Stimulated activated naive CD8-positive, alpha-beta T cell treated with anti-CD3 and anti-CD28 coated beads, Interleukin-15, amount 100 ng/mL, for 72 hours (primary cell): ENCODE data around the gene ATP6V1F.

Source experiments
- ATAC-seq: fragments of 150-1000 bp; cut with Tn5 transposase; 2 replicates; pipeline ENCODE4 v1.10.0; 2021; ENCODE audit warnings: mild to moderate bottlenecking, moderate library complexity
- DNase-seq, 2 donors: peaks; one replicate each; pipeline ENCODE4 v3.0.0; 2021 to 2022
- H3K27ac Mint-ChIP-seq, 2 donors: one replicate each; pipeline ENCODE4 v1.8.0; 2022; ENCODE audit warnings: mild to moderate bottlenecking in 2 of 2, mixed read lengths in 2 of 2, moderate library complexity in 2 of 2
- H3K27me3 Mint-ChIP-seq: one replicate; pipeline ENCODE4 v1.8.0; 2022; ENCODE audit warnings: mixed read lengths
- H3K4me1 Mint-ChIP-seq: one replicate; pipeline ENCODE4 v1.8.0; 2022; ENCODE audit warnings: mild to moderate bottlenecking, mixed read lengths
- H3K4me3 Mint-ChIP-seq, 2 donors: one replicate each; pipeline ENCODE4 v1.8.0; 2022; ENCODE audit warnings: mild to moderate bottlenecking in 2 of 2, mixed read lengths in 2 of 2, moderate library complexity in 1 of 2
- H3K9me3 Mint-ChIP-seq, 2 donors: one replicate each; pipeline ENCODE4 v1.8.0; 2022; ENCODE audit warnings: mixed read lengths in 2 of 2

The ATP6V1F gene

GRCh38 chr7:128862571-128863432 is at the start of gene ATP6V1F:
TSS of gene ATP6V1F (plus strand) at chr7:128862856. CDS start at chr7:128862905, 49 bp downstream.
- H3K27me3 Mint-ChIP-seq, result no peaks in the 10 kb centered on the region
- H3K4me3 Mint-ChIP-seq, result peak within 1 kb of the TSS; percentile 87 to 93
- ATAC-seq (peak; percentile 91), DNase-seq (peak; percentile 99)
- no peaks in the 10 kb centered on the region for H3K9me3 Mint-ChIP-seq
- H3K27ac Mint-ChIP-seq, result peak within 1 kb of the TSS; percentile 96 to 98
- H3K4me1 Mint-ChIP-seq, result peaks cover 25% of the 10 kb centered on the region

- Mint-ChIP-seq H3K4me1 (peaks cover 6% of the 10 kb centered on the region), H3K27me3 (no peaks in the 10 kb centered on the region), H3K9me3 (no peaks in the 10 kb centered on the region), H3K4me3 (no peak overlapping the region), H3K27ac (no peak overlapping the region)
- DNase-seq (no peak), ATAC-seq (no peak)
These were observed 48.2 kb upstream of the ATP6V1F start for GRCh38 chr7:128814499-128814898.

- Mint-ChIP-seq H3K4me1 (peaks cover 15% of the 10 kb centered on the region), H3K4me3 (no peak overlapping the region), H3K27me3 (no peaks in the 10 kb centered on the region), H3K9me3 (no peaks in the 10 kb centered on the region), H3K27ac (no peak overlapping the region)
- no peak for ATAC-seq
- DNase-seq, result no peak
These were observed 47.2 kb upstream of the ATP6V1F start for GRCh38 chr7:128815289-128815942.

- no peaks in the 10 kb centered on the region for H3K9me3 Mint-ChIP-seq
- ATAC-seq, result no peak
- no peak overlapping the region for H3K27ac Mint-ChIP-seq
- H3K27me3 Mint-ChIP-seq, result no peaks in the 10 kb centered on the region
- no peak for DNase-seq
- H3K4me3 Mint-ChIP-seq, result no peak overlapping the region
- H3K4me1 Mint-ChIP-seq, result peaks cover 18% of the 10 kb centered on the region
These were observed 44.0 kb upstream of the ATP6V1F start for GRCh38 chr7:128818694-128819093.

- H3K9me3 Mint-ChIP-seq, result no peaks in the 10 kb centered on the region
These were observed 40.9 kb upstream of the ATP6V1F start for GRCh38 chr7:128821724-128822123.

GRCh38 chr7:128826512-128826911 is 36.1 kb upstream of the ATP6V1F start:
- Mint-ChIP-seq H3K27me3 (peaks cover 53% of the 10 kb centered on the region), H3K9me3 (no peaks in the 10 kb centered on the region), H3K4me3 (no peak overlapping the region), H3K27ac (no peak overlapping the region), H3K4me1 (peaks cover 23% of the 10 kb centered on the region)
- DNase-seq, result no peak
- ATAC-seq, result no peak

More at GRCh38 chr7:128821724-128822123, 40.9 kb upstream of the ATP6V1F start:
- Mint-ChIP-seq H3K27me3 (peaks cover 5% of the 10 kb centered on the region), H3K4me1 (peaks cover 18% of the 10 kb centered on the region), H3K4me3 (no peak overlapping the region), H3K27ac (no peak overlapping the region)
- ATAC-seq (no peak), DNase-seq (no peak)

GRCh38 chr7:128826916-128827247 is 35.8 kb upstream of the ATP6V1F start:
- Mint-ChIP-seq H3K4me3 (no peak overlapping the region), H3K27me3 (peaks cover 57% of the 10 kb centered on the region), H3K27ac (no peak overlapping the region), H3K9me3 (no peaks in the 10 kb centered on the region), H3K4me1 (peaks cover 27% of the 10 kb centered on the region)
- DNase-seq, result no peak
- no peak for ATAC-seq

- DNase-seq, result no peak
- Mint-ChIP-seq H3K27ac (peak overlapping the region in 1 of 2 donors; percentile 25), H3K27me3 (peaks cover 62% of the 10 kb centered on the region), H3K4me3 (no peak overlapping the region), H3K9me3 (no peaks in the 10 kb centered on the region), H3K4me1 (peaks cover 32% of the 10 kb centered on the region)
- ATAC-seq, result no peak
These were observed 35.3 kb upstream of the ATP6V1F start for GRCh38 chr7:128827248-128827958.

GRCh38 chr7:128827971-128828711 is 34.5 kb upstream of the ATP6V1F start:
- H3K4me3 Mint-ChIP-seq, result no peak overlapping the region
- peaks cover 37% of the 10 kb centered on the region for H3K4me1 Mint-ChIP-seq
- DNase-seq (no peak), ATAC-seq (no peak)
- H3K9me3 Mint-ChIP-seq, result no peaks in the 10 kb centered on the region
- H3K27ac Mint-ChIP-seq, result no peak overlapping the region
- peaks cover 66% of the 10 kb centered on the region for H3K27me3 Mint-ChIP-seq

- Mint-ChIP-seq H3K27ac (peak overlapping the region in 1 of 2 donors; percentile 85), H3K9me3 (no peaks in the 10 kb centered on the region), H3K27me3 (peaks cover 74% of the 10 kb centered on the region), H3K4me3 (peak overlapping the region; percentile 15 to 45), H3K4me1 (peaks cover 44% of the 10 kb centered on the region)
- ATAC-seq (no peak), DNase-seq (no peak)
These were observed 33.1 kb upstream of the ATP6V1F start for GRCh38 chr7:128829391-128830166.

GRCh38 chr7:128830231-128831177 is 32.2 kb upstream of the ATP6V1F start, which contains the start of gene FLNC:
TSS of gene FLNC (plus strand) at chr7:128830406. CDS start at chr7:128830638, 232 bp downstream.
- peaks cover 74% of the 10 kb centered on the region for H3K27me3 Mint-ChIP-seq
- peak within 1 kb of the TSS in 1 of 2 donors; percentile 85 for H3K27ac Mint-ChIP-seq
- H3K9me3 Mint-ChIP-seq, result no peaks in the 10 kb centered on the region
- H3K4me1 Mint-ChIP-seq, result peaks cover 44% of the 10 kb centered on the region
- peak within 1 kb of the TSS; percentile 73 to 87 for H3K4me3 Mint-ChIP-seq
- peak; percentile 37 to 39 for DNase-seq
- peak; percentile 53 for ATAC-seq

- Mint-ChIP-seq H3K4me3 (peak overlapping the region; percentile 26 to 69), H3K9me3 (no peaks in the 10 kb centered on the region), H3K27me3 (peaks cover 72% of the 10 kb centered on the region), H3K4me1 (peaks cover 44% of the 10 kb centered on the region), H3K27ac (no peak overlapping the region)
- ATAC-seq, result peak; percentile 29
- peak in 1 of 2 donors; percentile 26 for DNase-seq
These were observed 31.3 kb upstream of the ATP6V1F start for GRCh38 chr7:128831178-128831993.
